NB4 (cell line): Measurements from ENCODE around the gene ATP5ME.

Experiments used
- POLR2A ChIP-seq: IDR thresholded peaks from 2 replicates; pipeline ENCODE4 v1.6.1; 2011; ENCODE audit warnings: mild to moderate bottlenecking; ENCODE audit not compliant: insufficient read length; ENCODE audit errors: extremely low read depth
- TF ChIP-seq, protein P1 (sequence below): IDR thresholded peaks from one replicate; pipeline ENCODE4 v1.5.1; 2012; ENCODE audit warnings: low read depth, low read length

DNA sequence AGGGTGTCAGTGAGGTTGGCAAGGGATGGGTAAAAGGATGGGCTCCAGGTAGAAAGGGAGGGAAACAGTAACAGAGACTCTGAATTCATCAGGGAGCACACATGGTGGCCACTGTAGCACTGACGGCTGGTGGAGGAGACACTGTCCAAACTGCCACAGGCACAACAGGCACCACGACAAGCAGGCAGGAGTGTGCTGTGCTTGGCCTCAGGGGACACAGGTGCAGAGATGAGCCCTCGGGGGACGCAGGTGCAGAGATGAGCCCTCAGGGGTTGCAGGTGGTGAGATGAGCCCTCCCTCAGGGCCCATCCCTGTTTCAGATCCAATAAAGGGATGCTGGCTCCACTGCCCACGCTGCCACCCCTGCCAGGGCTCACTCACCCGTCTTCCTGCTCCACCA, 41.1 kb downstream of the ATP5ME start:
- no peak for TF ChIP-seq POLR2A
- TF ChIP-seq, protein P1, sequence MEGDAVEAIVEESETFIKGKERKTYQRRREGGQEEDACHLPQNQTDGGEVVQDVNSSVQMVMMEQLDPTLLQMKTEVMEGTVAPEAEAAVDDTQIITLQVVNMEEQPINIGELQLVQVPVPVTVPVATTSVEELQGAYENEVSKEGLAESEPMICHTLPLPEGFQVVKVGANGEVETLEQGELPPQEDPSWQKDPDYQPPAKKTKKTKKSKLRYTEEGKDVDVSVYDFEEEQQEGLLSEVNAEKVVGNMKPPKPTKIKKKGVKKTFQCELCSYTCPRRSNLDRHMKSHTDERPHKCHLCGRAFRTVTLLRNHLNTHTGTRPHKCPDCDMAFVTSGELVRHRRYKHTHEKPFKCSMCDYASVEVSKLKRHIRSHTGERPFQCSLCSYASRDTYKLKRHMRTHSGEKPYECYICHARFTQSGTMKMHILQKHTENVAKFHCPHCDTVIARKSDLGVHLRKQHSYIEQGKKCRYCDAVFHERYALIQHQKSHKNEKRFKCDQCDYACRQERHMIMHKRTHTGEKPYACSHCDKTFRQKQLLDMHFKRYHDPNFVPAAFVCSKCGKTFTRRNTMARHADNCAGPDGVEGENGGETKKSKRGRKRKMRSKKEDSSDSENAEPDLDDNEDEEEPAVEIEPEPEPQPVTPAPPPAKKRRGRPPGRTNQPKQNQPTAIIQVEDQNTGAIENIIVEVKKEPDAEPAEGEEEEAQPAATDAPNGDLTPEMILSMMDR, result no peak
